Measurements from ENCODE around the gene MPV17. TPM values are rescaled to one million over a fixed set of nuclear protein-coding genes. Genes with fewer than 3 reads are reported as not detected.

MPV17 gene
- polyA plus RNA-seq, 1 donor (not counting 4 experiments of a cell fraction or from before 2014, with no cell fraction given) = 125 TPM

- Histone ChIP-seq H3K27ac (ENCODE audit: control insufficient read depth, insufficient read depth, low read length) (no peak within 1 kb of the TSS), H2AFZ (ENCODE audit: control insufficient read depth, low read length) (no peak within 1 kb of the TSS), H3K27me3 (ENCODE audit: control insufficient read depth, extremely low read depth, insufficient read depth, low read length) (peaks cover 41% of the 10 kb centered on the region), H3K9ac (ENCODE audit: control insufficient read depth, extremely low read depth, insufficient read depth, low read length) (no peak within 1 kb of the TSS), H3K36me3 (ENCODE audit: control insufficient read depth in 2 of 2, extremely low read depth in 1 of 2, insufficient read depth in 2 of 2, low read length in 2 of 2) (peaks cover 3 to 5% of the 10 kb centered on the region in 2 experiments), H3K9me3 (ENCODE audit: control insufficient read depth, low read depth, low read length) (no peaks in the 10 kb centered on the region), H3K79me2 (ENCODE audit: control insufficient read depth, insufficient read depth, low read length) (no peaks in the 10 kb centered on the region), H3K4me1 (ENCODE audit: control insufficient read depth, extremely low read depth, insufficient read depth, low read length) (no peaks in the 10 kb centered on the region), H3K4me2 (ENCODE audit: control insufficient read depth, extremely low read depth, insufficient read depth, low read depth, low read length) (no peak within 1 kb of the TSS), H4K20me1 (ENCODE audit: control insufficient read depth, extremely low read depth, insufficient read depth, low read length) (peaks cover 2% of the 10 kb centered on the region), H3K9me1 (ENCODE audit: control insufficient read depth, extremely low read depth, insufficient read depth, low read length) (no peaks in the 10 kb centered on the region), H3K4me3 (ENCODE audit: control insufficient read depth in 2 of 3, extremely low read depth in 1 of 3, insufficient read depth in 2 of 3, low read depth in 1 of 3, low read length in 3 of 3) (no peak within 1 kb of the TSS)
- FAIRE-seq (no peak), DNase-seq (ENCODE audit: low read depth, low spot score) (no peak)
- TF ChIP-seq EZH2 (IDR thresholded peaks at IDR 0.05; ENCODE audit: low read length) = no peak
- TF ChIP-seq CTCF (optimal IDR thresholded peaks at IDR 0.05 in 1 of 3, IDR thresholded peaks at IDR 0.05 in 1 of 3, conservative IDR thresholded peaks at IDR 0.05 in 1 of 3; ENCODE audit: extremely low read depth in 1 of 3, insufficient read depth in 2 of 3, low read length in 3 of 3) = no peak
- dilution Hi-C loops (cut with MboI; ENCODE audit: extremely low pct_ligation_motif_present, low sequenced_read_pairs) = no loop called here
These were observed 14.5 kb downstream of the MPV17 start, which contains the start of gene UCN for GRCh38 chr2:27308359-27308881. TSS of gene UCN (minus strand) at chr2:27308445. CDS start at chr2:27307895, 550 bp downstream.

GRCh38 chr2:27307545-27308358 lies 15.1 kb downstream of the MPV17 start:
- no peaks in the 10 kb centered on the region for H3K9me3 ChIP-seq (ENCODE audit: control insufficient read depth, low read depth, low read length)
- no peak overlapping the region for H3K4me3 ChIP-seq (ENCODE audit: control insufficient read depth in 2 of 3, extremely low read depth in 1 of 3, insufficient read depth in 2 of 3, low read depth in 1 of 3, low read length in 3 of 3)
- FAIRE-seq (no peak), DNase-seq (ENCODE audit: low read depth, low spot score) (no peak)
- H3K36me3 ChIP-seq (ENCODE audit: control insufficient read depth in 2 of 2, extremely low read depth in 1 of 2, insufficient read depth in 2 of 2, low read length in 2 of 2) = peaks cover 3 to 5% of the 10 kb centered on the region in 2 experiments
- H3K4me2 ChIP-seq (ENCODE audit: control insufficient read depth, extremely low read depth, insufficient read depth, low read depth, low read length) = no peak overlapping the region
- H3K79me2 ChIP-seq (ENCODE audit: control insufficient read depth, insufficient read depth, low read length) = no peaks in the 10 kb centered on the region
- TF ChIP-seq EZH2 (IDR thresholded peaks at IDR 0.05; ENCODE audit: low read length) = peak; percentile 89
- TF ChIP-seq CTCF (optimal IDR thresholded peaks at IDR 0.05 in 1 of 3, IDR thresholded peaks at IDR 0.05 in 1 of 3, conservative IDR thresholded peaks at IDR 0.05 in 1 of 3; ENCODE audit: extremely low read depth in 1 of 3, insufficient read depth in 2 of 3, low read length in 3 of 3) = no peak
- no peak overlapping the region for H3K27ac ChIP-seq (ENCODE audit: control insufficient read depth, insufficient read depth, low read length)
- H3K4me1 ChIP-seq (ENCODE audit: control insufficient read depth, extremely low read depth, insufficient read depth, low read length) = no peaks in the 10 kb centered on the region
- dilution Hi-C loops (cut with MboI; ENCODE audit: extremely low pct_ligation_motif_present, low sequenced_read_pairs) = no loop called here
- H3K9ac ChIP-seq (ENCODE audit: control insufficient read depth, extremely low read depth, insufficient read depth, low read length) = no peak overlapping the region
- H4K20me1 ChIP-seq (ENCODE audit: control insufficient read depth, extremely low read depth, insufficient read depth, low read length) = peaks cover 2% of the 10 kb centered on the region
- H3K27me3 ChIP-seq (ENCODE audit: control insufficient read depth, extremely low read depth, insufficient read depth, low read length) = peaks cover 41% of the 10 kb centered on the region
- no peaks in the 10 kb centered on the region for H3K9me1 ChIP-seq (ENCODE audit: control insufficient read depth, extremely low read depth, insufficient read depth, low read length)
- H2AFZ ChIP-seq (ENCODE audit: control insufficient read depth, low read length) = no peak overlapping the region
